Activated T-cell treated with anti-CD3 and anti-CD28 coated beads, Interleukin-2, amount 50 U/mL, for 24 hours (primary cell): ENCODE data around the gene ETS1.
A peak's percentile ranks its signal among the peaks of the same experiment; 100 is the strongest.

Experiments used
- DNase-seq: peaks from one replicate; pipeline ENCODE4 v3.0.0-alpha.2; 2020
- H3K27ac Mint-ChIP-seq: 2 replicates; pipeline ENCODE4 v1.8.0; 2020; ENCODE audit warnings: mild to moderate bottlenecking, mixed read lengths
- H3K27me3 Mint-ChIP-seq: 2 replicates; pipeline ENCODE4 v1.8.0; 2020; ENCODE audit warnings: mixed read lengths
- H3K36me3 Mint-ChIP-seq: 2 replicates; pipeline ENCODE4 v1.8.0; 2020; ENCODE audit warnings: low read depth, mixed read lengths
- H3K4me1 Mint-ChIP-seq: 2 replicates; pipeline ENCODE4 v1.8.0; 2020; ENCODE audit warnings: low read depth, mixed read lengths
- H3K4me3 Mint-ChIP-seq: 2 replicates; pipeline ENCODE4 v1.8.0; 2020; ENCODE audit warnings: mild to moderate bottlenecking, moderate library complexity, mixed read lengths
- H3K9me3 Mint-ChIP-seq: 2 replicates; pipeline ENCODE4 v1.8.0; 2020; ENCODE audit warnings: mixed read lengths

ETS1 gene

DNA sequence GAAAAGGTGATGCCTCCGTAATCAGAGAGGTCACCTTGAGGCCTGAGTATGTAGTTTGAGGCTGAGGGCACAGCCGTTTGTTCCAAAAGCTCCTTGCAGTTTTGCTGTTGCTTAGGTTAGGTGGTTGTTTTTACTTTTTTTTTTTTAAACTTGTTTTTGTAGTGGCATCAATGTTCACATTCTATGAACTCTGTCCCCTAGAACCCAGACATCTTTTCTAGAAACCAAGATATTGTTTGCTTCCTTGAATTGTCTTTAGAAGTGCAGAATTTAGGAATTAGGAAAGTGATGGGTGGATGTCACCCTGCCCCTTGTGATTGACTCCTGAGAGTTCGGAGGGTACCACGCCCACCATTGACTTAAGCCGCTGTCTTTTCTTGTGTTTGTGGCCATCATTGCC is 35.7 kb upstream of the ETS1 start:
- H3K4me1 Mint-ChIP-seq: peaks cover 91% of the 10 kb centered on the region
- no peak for DNase-seq
- no peaks in the 10 kb centered on the region for H3K27me3 Mint-ChIP-seq
- H3K9me3 Mint-ChIP-seq: no peaks in the 10 kb centered on the region
- no peak overlapping the region for H3K4me3 Mint-ChIP-seq
- peak overlapping the region; percentile 70 for H3K27ac Mint-ChIP-seq
- no peaks in the 10 kb centered on the region for H3K36me3 Mint-ChIP-seq

GRCh38 chr11:128621601-128622501 is 34.5 kb upstream of the ETS1 start:
- Mint-ChIP-seq H3K27ac (peak overlapping the region; percentile 70), H3K4me3 (no peak overlapping the region), H3K36me3 (no peaks in the 10 kb centered on the region), H3K9me3 (no peaks in the 10 kb centered on the region), H3K4me1 (peaks cover 80% of the 10 kb centered on the region), H3K27me3 (no peaks in the 10 kb centered on the region)
- DNase-seq: no peak

- Mint-ChIP-seq H3K27ac (peak overlapping the region; percentile 6), H3K4me1 (peaks cover 66% of the 10 kb centered on the region), H3K27me3 (no peaks in the 10 kb centered on the region), H3K4me3 (no peak overlapping the region), H3K9me3 (no peaks in the 10 kb centered on the region), H3K36me3 (no peaks in the 10 kb centered on the region)
- DNase-seq: no peak
These were observed 33.1 kb upstream of the ETS1 start for GRCh38 chr11:128620309-128621100.

DNA sequence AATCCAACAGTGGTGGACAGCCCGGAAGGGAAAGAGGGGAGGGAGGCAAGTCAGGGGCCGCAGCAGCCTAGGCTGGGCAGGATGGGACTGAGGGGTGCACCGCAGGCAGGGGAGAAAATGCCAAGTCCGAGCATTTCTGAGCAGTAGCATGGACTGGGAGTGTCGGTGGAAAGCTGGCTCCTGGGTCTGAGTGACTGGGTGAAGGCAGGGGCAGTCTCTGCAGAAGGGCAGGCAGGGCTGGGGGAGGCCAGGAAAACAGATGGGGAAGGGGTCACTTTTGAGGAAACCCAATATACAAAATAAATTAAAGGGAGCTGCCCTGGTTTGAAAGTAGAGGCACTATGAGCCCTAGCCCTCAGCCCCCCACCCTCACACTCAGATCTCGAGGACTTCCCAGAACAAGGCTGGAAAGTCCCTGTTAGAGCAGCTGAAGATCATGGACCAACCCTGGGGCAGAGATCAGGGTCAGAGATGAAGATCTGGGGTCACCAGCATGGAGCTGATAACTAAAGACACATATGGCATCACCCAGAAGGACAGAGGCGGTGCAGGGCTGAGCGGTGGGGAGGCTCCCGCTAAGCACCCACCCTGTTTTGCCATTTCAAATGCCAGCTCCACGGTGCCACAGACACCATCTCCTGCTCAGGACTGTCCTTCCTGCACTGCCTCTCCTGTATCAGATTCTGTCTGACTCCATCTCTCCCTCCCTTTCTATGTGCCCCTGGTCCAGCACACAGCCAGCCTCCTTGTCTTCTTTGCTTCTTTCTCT is 32.4 kb upstream of the ETS1 start:
- Mint-ChIP-seq H3K9me3 (no peaks in the 10 kb centered on the region), H3K36me3 (no peaks in the 10 kb centered on the region), H3K4me1 (peaks cover 58% of the 10 kb centered on the region), H3K27me3 (no peaks in the 10 kb centered on the region), H3K4me3 (no peak overlapping the region), H3K27ac (peak overlapping the region; percentile 6)
- DNase-seq: no peak

DNA sequence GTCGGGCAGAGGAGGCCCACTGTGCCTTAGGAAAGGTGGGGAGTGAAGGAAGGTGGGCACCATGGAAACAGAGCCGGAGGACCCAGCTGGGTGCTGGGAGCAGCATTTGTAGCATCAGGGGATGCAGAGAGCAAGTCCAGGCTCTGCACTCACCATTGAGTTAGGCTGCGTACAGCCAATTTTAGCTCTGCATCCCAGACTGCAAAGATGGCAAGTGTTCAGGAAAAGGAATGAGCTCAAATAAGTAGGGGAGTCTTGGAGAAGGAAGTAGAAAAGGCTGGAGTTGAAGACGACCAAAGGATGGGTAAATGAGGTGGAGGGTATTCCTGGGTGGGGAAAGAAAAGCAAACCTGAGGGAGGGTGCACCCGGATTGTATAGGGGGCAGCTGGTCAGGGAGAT is 31.6 kb upstream of the ETS1 start:
- Mint-ChIP-seq H3K4me3 (no peak overlapping the region), H3K36me3 (no peaks in the 10 kb centered on the region), H3K27me3 (no peaks in the 10 kb centered on the region), H3K9me3 (no peaks in the 10 kb centered on the region), H3K27ac (peak overlapping the region; percentile 33), H3K4me1 (peaks cover 53% of the 10 kb centered on the region)
- no peak for DNase-seq

GRCh38 chr11:128618603-128619002 is 31.2 kb upstream of the ETS1 start:
- Mint-ChIP-seq H3K4me1 (peaks cover 50% of the 10 kb centered on the region), H3K4me3 (no peak overlapping the region), H3K27me3 (no peaks in the 10 kb centered on the region), H3K27ac (peak overlapping the region; percentile 33), H3K9me3 (no peaks in the 10 kb centered on the region), H3K36me3 (no peaks in the 10 kb centered on the region)
- no peak for DNase-seq

DNA sequence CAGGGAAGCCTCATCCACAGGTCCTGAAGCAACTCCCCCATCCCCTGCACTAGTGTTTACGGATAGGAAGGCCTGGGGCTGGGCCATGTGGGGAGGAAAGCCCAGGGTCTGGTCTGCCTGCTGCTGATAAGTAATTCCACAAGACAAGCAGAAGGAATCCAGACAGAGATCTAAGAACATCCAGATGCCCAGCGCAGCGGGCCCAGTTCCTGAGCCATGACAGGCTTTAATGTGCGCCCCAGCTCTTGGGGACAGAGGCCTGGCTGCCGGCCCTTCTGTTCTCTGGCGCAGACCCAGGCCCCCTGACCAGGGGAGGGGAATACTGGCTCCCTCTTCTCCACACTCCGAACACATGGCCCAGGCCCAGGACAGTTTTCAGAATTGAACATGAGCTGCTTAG is 28.8 kb upstream of the ETS1 start:
- H3K4me1 Mint-ChIP-seq: peaks cover 37% of the 10 kb centered on the region
- no peak overlapping the region for H3K27ac Mint-ChIP-seq
- no peak overlapping the region for H3K4me3 Mint-ChIP-seq
- H3K9me3 Mint-ChIP-seq: no peaks in the 10 kb centered on the region
- no peaks in the 10 kb centered on the region for H3K27me3 Mint-ChIP-seq
- no peaks in the 10 kb centered on the region for H3K36me3 Mint-ChIP-seq
- no peak for DNase-seq

- DNase-seq: no peak
- Mint-ChIP-seq H3K27ac (no peak overlapping the region), H3K4me3 (no peak overlapping the region), H3K9me3 (no peaks in the 10 kb centered on the region), H3K4me1 (peaks cover 38% of the 10 kb centered on the region), H3K36me3 (no peaks in the 10 kb centered on the region), H3K27me3 (no peaks in the 10 kb centered on the region)
These were observed 28.3 kb upstream of the ETS1 start for GRCh38 chr11:128615612-128616011.

DNA sequence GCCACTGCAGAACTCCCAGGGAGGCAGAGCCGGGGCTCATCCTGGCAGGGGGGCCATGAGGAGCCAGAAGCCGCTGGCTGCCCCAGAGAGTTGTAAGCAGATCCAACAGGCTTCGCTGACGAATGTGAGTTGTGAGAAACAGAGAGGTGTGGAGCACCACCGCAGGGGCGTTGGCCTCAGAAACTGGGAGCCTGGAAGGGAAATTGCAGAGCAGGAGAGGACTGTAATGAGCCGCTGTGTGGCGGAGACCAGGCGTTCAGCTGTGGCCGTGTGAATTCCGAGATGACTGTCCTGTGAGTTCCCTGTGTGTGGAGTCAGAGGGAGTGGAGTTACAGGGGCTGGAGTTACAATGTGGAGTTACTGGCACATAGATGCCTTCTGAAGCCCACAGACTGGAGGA is 27.7 kb upstream of the ETS1 start:
- no peak for DNase-seq
- Mint-ChIP-seq H3K4me1 (peaks cover 37% of the 10 kb centered on the region), H3K27ac (no peak overlapping the region), H3K36me3 (no peaks in the 10 kb centered on the region), H3K27me3 (no peaks in the 10 kb centered on the region), H3K9me3 (no peaks in the 10 kb centered on the region), H3K4me3 (no peak overlapping the region)

DNA sequence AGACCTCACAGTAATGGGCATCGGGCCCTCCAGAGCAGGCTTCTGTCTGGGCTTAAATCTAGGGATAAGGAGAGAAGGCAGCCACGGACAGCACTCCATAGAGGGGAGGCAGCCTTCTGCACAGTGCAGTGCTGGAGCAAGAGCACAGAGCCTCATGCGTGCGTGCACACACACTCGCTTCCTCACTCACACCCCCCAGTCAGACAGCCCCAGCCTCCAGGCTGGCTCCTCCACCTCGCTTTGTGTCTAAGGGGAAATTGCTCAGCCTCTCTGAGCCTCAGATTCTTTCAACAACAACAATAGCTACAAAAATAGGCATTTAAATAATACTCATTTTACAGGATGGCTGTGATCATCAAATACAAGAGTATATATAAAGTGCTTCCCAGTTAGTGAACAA is 26.7 kb upstream of the ETS1 start:
- Mint-ChIP-seq H3K36me3 (no peaks in the 10 kb centered on the region), H3K27me3 (no peaks in the 10 kb centered on the region), H3K4me3 (no peak overlapping the region), H3K9me3 (no peaks in the 10 kb centered on the region), H3K27ac (no peak overlapping the region), H3K4me1 (peaks cover 36% of the 10 kb centered on the region)
- no peak for DNase-seq

DNA sequence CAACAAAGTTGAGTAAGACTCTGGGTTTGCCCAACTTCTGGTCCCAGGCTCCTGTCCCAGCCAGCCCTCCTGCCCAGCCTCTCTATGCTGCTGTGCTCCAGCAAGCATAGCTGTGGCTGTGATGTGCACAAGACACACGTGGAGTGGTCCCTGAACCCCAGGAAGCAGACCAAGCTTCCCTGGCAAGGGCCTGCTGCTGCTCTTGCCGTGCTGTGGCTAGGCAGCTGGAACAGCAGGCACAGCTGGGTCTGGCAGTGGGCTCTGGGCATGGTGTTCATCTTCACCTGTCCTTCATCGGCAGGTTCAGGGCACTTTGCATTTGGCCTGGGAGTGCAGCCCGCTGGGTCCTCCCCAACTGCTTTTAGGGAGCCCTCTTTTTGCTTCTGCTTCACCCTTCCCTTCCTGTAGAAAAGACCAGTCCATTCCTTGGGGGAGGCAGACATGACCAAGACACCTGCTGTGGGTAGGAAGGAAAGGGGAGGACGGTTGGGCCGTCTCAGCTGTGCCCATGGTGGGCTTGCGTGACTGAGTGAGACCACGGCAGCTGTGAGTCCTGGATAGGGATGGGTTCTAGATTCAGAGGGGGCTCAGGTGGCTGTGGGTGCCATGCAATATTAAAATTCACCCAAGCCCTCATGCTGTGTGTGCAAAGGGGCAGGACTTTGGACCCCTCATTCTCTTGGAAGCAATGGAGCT is 26.1 kb upstream of the ETS1 start:
- no peaks in the 10 kb centered on the region for H3K27me3 Mint-ChIP-seq
- no peak overlapping the region for H3K27ac Mint-ChIP-seq
- no peaks in the 10 kb centered on the region for H3K36me3 Mint-ChIP-seq
- no peak for DNase-seq
- H3K4me3 Mint-ChIP-seq: no peak overlapping the region
- no peaks in the 10 kb centered on the region for H3K9me3 Mint-ChIP-seq
- peaks cover 37% of the 10 kb centered on the region for H3K4me1 Mint-ChIP-seq

DNA sequence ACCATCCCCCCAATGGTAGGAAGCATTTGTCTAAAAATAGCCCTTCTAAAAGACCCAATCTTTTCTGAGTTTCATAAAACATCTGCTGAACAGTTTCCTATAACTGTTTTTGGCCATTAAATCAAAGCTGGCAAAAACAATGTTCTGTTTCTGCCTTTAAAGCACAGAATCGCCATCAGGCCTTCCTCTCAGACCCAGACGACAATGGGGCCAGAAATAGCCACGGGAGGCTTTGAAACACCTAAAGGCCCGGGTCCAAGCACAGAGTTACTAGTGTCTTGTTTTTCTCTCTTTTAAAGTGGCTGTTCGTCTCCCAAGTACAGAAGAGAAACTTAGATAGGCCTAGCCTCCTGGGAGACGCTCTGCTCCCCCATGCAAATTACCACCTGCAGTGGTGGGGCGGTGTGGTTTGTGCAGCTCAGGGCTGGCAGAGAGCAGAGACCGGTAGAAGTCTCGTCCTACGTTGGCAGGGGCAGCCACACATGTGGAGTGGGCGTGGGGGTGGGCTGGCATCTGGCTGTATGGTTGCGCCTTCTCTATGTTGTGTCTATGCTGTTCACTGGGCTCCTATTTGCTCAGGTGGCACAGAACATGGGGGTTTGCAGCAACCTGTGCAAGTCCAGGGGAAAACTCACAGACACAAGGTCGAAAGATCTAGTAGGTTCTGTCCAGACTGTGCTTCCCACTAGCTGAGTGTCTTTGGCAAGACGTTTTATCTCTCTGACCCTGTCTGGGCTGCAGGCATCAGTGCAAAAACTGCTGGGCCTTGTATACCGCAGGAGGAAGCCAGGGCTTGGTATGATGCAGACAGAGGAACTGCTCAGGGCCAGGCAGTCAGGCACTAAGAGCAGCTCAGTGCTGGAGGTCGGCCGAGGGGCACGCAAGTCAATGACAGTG is 23.6 kb upstream of the ETS1 start:
- H3K4me3 Mint-ChIP-seq: peak overlapping the region; percentile 61
- peak; percentile 73 for DNase-seq
- peak overlapping the region; percentile 91 for H3K27ac Mint-ChIP-seq
- no peaks in the 10 kb centered on the region for H3K9me3 Mint-ChIP-seq
- peaks cover 50% of the 10 kb centered on the region for H3K4me1 Mint-ChIP-seq
- no peaks in the 10 kb centered on the region for H3K27me3 Mint-ChIP-seq
- H3K36me3 Mint-ChIP-seq: no peaks in the 10 kb centered on the region

GRCh38 chr11:128609785-128610184 is 22.4 kb upstream of the ETS1 start:
- H3K27me3 Mint-ChIP-seq: no peaks in the 10 kb centered on the region
- H3K4me1 Mint-ChIP-seq: peaks cover 50% of the 10 kb centered on the region
- no peak for DNase-seq
- no peaks in the 10 kb centered on the region for H3K9me3 Mint-ChIP-seq
- peak overlapping the region; percentile 15 for H3K4me3 Mint-ChIP-seq
- no peaks in the 10 kb centered on the region for H3K36me3 Mint-ChIP-seq
- H3K27ac Mint-ChIP-seq: peak overlapping the region; percentile 74
